Cardiac fibroblast (primary cell): ENCODE results near the gene GCSAML.

Source experiments
- DNase-seq, 2 donors: peaks; one replicate each; pipeline versions ENCODE4 v3.0.0 to v3.0.0-alpha.2; 2010; ENCODE audit warnings: low read depth in 2 of 2
- H3K4me3 ChIP-seq, 2 donors: replicated peaks in 1 of 2; 1 replicate in 1 of 2; 2 replicates in 1 of 2; pipeline ENCODE4 v1.5.1; 2011; ENCODE audit warnings: low read depth in 2 of 2, low read length in 2 of 2, mild to moderate bottlenecking in 2 of 2, moderate library complexity in 1 of 2
- CTCF ChIP-seq: IDR thresholded peaks from one replicate; pipeline ENCODE4 v1.5.1; 2011; ENCODE audit warnings: low read depth, mild to moderate bottlenecking, low read length, inconsistent platforms

GCSAML gene

DNA sequence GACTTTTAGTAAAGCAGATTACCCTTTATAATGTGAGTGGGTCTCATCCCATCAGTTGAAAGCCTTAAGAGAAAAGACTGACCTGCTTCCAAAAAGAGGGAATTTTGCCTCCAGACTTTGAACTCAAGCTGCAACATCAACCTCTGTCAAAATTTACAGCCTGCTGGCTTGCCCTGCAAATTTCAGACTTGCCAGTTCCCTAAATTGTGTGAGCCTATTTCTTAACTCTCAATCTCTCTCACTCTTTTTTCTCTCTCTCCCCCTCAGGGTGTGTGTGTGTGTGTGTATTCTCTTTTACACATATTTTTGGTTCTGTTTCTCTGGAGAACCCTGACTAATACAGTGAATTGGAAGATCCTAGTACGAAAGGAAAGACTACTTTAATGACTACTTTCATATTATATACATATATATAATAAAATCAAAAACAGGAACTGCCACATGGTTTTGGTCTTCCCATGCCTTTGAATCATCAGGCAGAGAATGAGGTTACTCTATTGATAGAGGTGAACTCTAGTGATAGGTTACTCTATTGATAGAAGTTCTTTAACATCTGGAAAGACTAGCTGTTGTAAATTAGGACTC lies 19.1 kb upstream of the GCSAML start:
- DNase-seq = no peak
- no peak overlapping the region for H3K4me3 ChIP-seq
- TF ChIP-seq CTCF = no peak

GRCh38 chr1:247530785-247531184 lies 18.1 kb upstream of the GCSAML start:
- no peak overlapping the region for H3K4me3 ChIP-seq
- no peak for TF ChIP-seq CTCF
- DNase-seq = no peak

GRCh38 chr1:247531937-247532336 lies 17.0 kb upstream of the GCSAML start:
- no peak for TF ChIP-seq CTCF
- DNase-seq = no peak
- no peak overlapping the region for H3K4me3 ChIP-seq

- no peak for TF ChIP-seq CTCF
- no peak for DNase-seq
- H3K4me3 ChIP-seq = no peak overlapping the region
Observed at GRCh38 chr1:247535402-247535801, 13.5 kb upstream of the GCSAML start.

DNA sequence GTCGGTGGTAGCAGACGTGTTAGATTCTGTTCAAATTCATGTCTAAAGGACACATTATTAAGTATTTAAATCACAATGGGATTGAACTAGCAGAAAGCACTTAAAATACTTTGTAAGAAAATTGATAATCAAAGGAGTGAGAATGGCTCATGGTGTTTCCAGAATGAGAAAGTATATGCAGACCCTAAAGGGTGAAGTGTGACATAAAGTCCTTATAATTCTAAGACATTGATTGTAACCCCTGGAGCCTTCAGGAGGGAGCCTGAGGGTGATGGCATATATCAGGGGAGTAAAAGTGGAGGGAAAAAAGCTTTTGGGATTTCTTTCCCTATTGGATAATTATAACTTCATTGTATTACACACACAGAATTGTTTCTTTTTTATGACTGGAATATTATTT lies 12.6 kb upstream of the GCSAML start, which contains the start of gene OR2C3:
OR2C3 (minus strand) TSS at position 101 of the 400 bp plus-strand sequence. CDS start 3,929 bp downstream, outside the sequence.
- no peak for TF ChIP-seq CTCF
- no peak within 1 kb of the TSS for H3K4me3 ChIP-seq
- no peak for DNase-seq

DNA sequence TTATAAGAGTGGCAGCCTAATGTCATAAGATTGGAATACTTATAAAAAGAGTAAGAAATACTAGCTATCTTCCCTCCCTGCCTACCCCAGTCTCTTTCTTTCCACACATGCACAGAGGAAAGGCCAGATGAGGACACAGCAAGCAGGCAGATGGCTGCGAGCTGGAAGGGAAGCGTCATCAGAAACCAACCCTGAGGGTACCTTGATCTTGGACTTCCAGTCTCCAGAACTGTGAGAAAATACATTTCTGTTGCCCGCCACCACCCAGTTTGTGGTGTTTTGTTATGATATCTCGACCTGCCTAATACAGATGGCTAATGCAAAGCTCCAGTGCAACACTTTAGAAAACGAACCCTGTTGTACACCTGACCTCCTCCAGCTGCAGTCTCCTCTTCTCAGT lies 10.4 kb upstream of the GCSAML start:
- H3K4me3 ChIP-seq = no peak overlapping the region
- DNase-seq = no peak
- no peak for TF ChIP-seq CTCF

DNA sequence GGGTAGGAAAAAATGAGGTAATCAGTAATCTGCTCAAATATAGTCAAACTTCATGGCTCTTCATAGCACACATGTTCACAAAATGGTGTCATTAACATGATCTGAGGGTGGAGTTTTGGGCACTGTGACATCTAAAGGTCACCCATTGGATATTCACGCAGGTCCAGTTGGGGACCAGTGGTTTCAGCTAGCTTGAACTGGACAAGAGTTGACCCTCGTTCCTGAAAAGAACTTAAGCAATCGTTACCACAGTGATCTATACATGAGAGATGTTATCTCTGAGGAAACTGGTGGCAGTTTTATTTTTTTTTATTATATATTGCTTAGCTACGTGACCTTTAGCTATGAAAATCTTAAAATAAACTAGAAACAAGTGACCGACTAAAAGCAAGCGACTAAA lies 9.7 kb upstream of the GCSAML start:
- no peak overlapping the region for H3K4me3 ChIP-seq
- DNase-seq = no peak
- no peak for TF ChIP-seq CTCF
